Endothelial cell of umbilical vein (primary cell): ENCODE measurements around the gene HECW1.

Experiments
- EZH2 ChIP-seq: IDR thresholded peaks from 2 replicates; pipeline ENCODE4 v1.6.1; 2012; ENCODE audit warnings: borderline replicate concordance, low read depth, mild to moderate bottlenecking, moderate library complexity, low read length, inconsistent platforms; ENCODE audit not compliant: severe bottlenecking
- FOS ChIP-seq: IDR thresholded peaks from 2 replicates; pipeline ENCODE4 v1.6.1; 2011; ENCODE audit warnings: mild to moderate bottlenecking, low read length, moderate library complexity, borderline replicate concordance; ENCODE audit not compliant: insufficient read depth
- GATA2 ChIP-seq: IDR thresholded peaks from 2 replicates; pipeline ENCODE4 v1.7.0; 2011; ENCODE audit warnings: low read depth, mild to moderate bottlenecking, moderate library complexity, mixed read lengths, low read length; ENCODE audit not compliant: insufficient read length, insufficient read depth
- JUN ChIP-seq: IDR thresholded peaks from 2 replicates; pipeline ENCODE4 v1.6.1; 2011; ENCODE audit warnings: borderline replicate concordance, low read depth; ENCODE audit not compliant: insufficient read length, insufficient read depth
- MYC ChIP-seq: IDR thresholded peaks from one replicate; pipeline ENCODE4 v1.6.1; 2011; ENCODE audit warnings: mild to moderate bottlenecking, low read depth, low read length
- POLR2A ChIP-seq: IDR thresholded peaks from 2 replicates; pipeline ENCODE4 v1.6.1; 2012; ENCODE audit warnings: low read depth, mild to moderate bottlenecking, control low read depth, low read length
- POLR2AphosphoS5 ChIP-seq: IDR thresholded peaks from 2 replicates; pipeline ENCODE4 v1.6.1; 2012; ENCODE audit warnings: low read depth, mild to moderate bottlenecking, control low read depth, low read length, moderate library complexity; ENCODE audit not compliant: insufficient read depth
- TF ChIP-seq, protein P1 (sequence below), 2 donors: IDR thresholded peaks; 1 replicate in 1 of 2; 2 replicates in 1 of 2; pipeline ENCODE4 v1.5.1; 2011; ENCODE audit warnings: low read length in 2 of 2, mild to moderate bottlenecking in 2 of 2, moderate library complexity in 2 of 2, control low read depth in 1 of 2, inconsistent platforms in 1 of 2, low read depth in 1 of 2; ENCODE audit not compliant: insufficient read depth in 1 of 2; ENCODE audit errors: extremely low read depth in 1 of 2
- TF ChIP-seq, protein P2 (sequence below): IDR thresholded peaks from 2 replicates; pipeline ENCODE4 v1.6.1; 2011; ENCODE audit not compliant: insufficient read depth, insufficient read length

DNA sequence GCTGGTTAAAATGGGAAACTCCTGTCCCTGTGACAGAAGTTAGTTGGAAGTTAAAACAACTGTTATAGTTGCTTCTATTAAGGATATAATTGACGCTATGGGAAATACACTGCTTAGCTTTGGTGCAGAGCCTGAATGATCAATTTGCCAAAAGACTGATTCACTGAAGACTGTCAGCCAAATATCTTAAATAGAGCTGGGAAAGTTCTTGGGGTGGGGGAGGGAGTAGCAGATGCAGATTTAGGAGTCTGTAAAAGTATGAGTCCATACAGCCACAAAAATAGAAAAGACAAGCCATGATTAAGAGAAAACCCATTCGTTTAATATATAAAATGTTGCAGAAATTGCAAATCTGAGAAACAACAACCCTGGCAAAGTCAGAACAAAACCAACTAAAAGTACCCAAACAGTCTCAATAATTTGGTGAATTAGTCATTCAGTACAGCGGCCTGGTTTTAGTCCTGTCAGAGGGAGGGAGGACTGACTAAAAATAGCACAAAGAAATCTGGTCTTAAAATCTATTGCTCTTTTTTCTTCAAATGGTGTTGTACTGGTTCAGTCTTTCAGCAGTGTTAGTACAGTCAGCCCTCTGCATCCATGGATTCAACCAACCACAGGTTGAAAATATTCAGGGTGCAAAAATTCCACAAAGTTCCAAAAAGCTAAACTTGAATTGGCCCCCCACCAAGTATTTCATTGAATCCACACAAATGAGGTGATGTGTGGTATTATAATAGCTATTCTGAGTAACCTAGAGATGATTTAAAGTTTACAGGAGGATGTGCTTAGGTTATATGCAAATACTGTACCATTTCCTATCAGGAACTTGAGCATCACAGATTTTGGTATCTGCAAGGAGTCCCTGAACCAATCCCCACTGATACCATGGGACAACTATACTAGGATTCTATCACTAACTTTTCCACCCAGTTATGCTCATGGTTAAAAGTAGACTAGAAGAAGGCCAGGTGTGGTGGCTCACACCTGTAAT, 500.4 kb downstream of the HECW1 start:
- no peak for TF ChIP-seq EZH2
- TF ChIP-seq, protein P1, sequence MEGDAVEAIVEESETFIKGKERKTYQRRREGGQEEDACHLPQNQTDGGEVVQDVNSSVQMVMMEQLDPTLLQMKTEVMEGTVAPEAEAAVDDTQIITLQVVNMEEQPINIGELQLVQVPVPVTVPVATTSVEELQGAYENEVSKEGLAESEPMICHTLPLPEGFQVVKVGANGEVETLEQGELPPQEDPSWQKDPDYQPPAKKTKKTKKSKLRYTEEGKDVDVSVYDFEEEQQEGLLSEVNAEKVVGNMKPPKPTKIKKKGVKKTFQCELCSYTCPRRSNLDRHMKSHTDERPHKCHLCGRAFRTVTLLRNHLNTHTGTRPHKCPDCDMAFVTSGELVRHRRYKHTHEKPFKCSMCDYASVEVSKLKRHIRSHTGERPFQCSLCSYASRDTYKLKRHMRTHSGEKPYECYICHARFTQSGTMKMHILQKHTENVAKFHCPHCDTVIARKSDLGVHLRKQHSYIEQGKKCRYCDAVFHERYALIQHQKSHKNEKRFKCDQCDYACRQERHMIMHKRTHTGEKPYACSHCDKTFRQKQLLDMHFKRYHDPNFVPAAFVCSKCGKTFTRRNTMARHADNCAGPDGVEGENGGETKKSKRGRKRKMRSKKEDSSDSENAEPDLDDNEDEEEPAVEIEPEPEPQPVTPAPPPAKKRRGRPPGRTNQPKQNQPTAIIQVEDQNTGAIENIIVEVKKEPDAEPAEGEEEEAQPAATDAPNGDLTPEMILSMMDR (IDR thresholded peaks at IDR 0.05; ENCODE audit: extremely low read depth in 1 of 2, insufficient read depth in 1 of 2, low read depth in 1 of 2, low read length in 2 of 2), result no peak
- no peak for TF ChIP-seq JUN
- TF ChIP-seq MYC, result no peak
- no peak for TF ChIP-seq POLR2A
- TF ChIP-seq, protein P2, sequence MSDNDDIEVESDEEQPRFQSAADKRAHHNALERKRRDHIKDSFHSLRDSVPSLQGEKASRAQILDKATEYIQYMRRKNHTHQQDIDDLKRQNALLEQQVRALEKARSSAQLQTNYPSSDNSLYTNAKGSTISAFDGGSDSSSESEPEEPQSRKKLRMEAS, result no peak
- TF ChIP-seq FOS, result no peak
- TF ChIP-seq POLR2AphosphoS5, result no peak
- no peak for TF ChIP-seq GATA2
